H1 (cell line): ENCODE measurements around the gene RFPL1. TPM values are rescaled to one million over a fixed set of nuclear protein-coding genes. Genes with fewer than 3 reads are reported as not detected.

Source experiments
- CTCF ChIA-PET: fragments of 300-600 bp; sonication (Branson Sonifier 250); formaldehyde crosslinking; loops from one replicate; lab custom pipeline; 2021; ENCODE audit not compliant: partially characterized antibody; lab: Charles Lee
- POLR2A ChIA-PET: fragments of 300-600 bp; sonication (Branson Sonifier 250); formaldehyde crosslinking; loops from one replicate; lab custom pipeline; 2021; ENCODE audit warnings: inconsistent platforms; ENCODE audit not compliant: partially characterized antibody; lab: Charles Lee
- DNase-seq, 2 experiments: peaks; one replicate each; pipeline versions ENCODE4 v3.0.0 to v3.0.0-alpha.2; 2010 to 2022; ENCODE audit warnings: low spot score in 2 of 2, low read depth in 1 of 2, mixed read lengths in 1 of 2
- FAIRE-seq: peaks from 2 replicates; lab custom pipeline; 2011; peaks lifted over from hg19 to GRCh38; lab: Jason Lieb, UNC
- H2AFZ ChIP-seq: 2 replicates; pipeline ENCODE4 v1.8.1; 2012; ENCODE audit warnings: low read length, inconsistent platforms
- H2AK5ac ChIP-seq: 2 replicates; pipeline ENCODE4 v1.6.1; 2013; ENCODE audit warnings: low read depth, low read length
- H2BK120ac ChIP-seq: replicated peaks from 2 replicates; pipeline ENCODE3; 2013; ENCODE audit warnings: low read depth, low read length, inconsistent platforms
- H2BK12ac ChIP-seq: 2 replicates; pipeline ENCODE4 v1.6.1; 2013; ENCODE audit warnings: low read depth, low read length
- H2BK15ac ChIP-seq: 2 replicates; pipeline ENCODE4 v1.6.1; 2013; ENCODE audit warnings: low read length
- H2BK20ac ChIP-seq: 2 replicates; pipeline ENCODE4 v1.6.1; 2013; ENCODE audit warnings: low read length
- H2BK5ac ChIP-seq: 2 replicates; pipeline ENCODE4 v1.6.1; 2013; ENCODE audit warnings: low read depth, low read length
- H3K14ac ChIP-seq: 2 replicates; pipeline ENCODE4 v1.6.1; 2013; ENCODE audit warnings: inconsistent platforms; ENCODE audit not compliant: insufficient read length
- H3K18ac ChIP-seq: 2 replicates; pipeline ENCODE4 v1.6.1; 2013; ENCODE audit warnings: low read length; ENCODE audit errors: extremely low read depth
- H3K23ac ChIP-seq: 2 replicates; pipeline ENCODE4 v1.6.1; 2013; ENCODE audit warnings: inconsistent platforms; ENCODE audit not compliant: insufficient read length
- H3K23me2 ChIP-seq: 2 replicates; pipeline ENCODE4 v1.6.1; 2013; ENCODE audit warnings: low read depth, low read length
- H3K27ac ChIP-seq: 2 replicates; pipeline ENCODE4 v1.6.1; 2011; ENCODE audit warnings: low read depth, low read length, inconsistent platforms
- H3K27me3 ChIP-seq, 4 experiments: replicated peaks in 1 of 4; 1 replicate in 1 of 4; 2 replicates in 3 of 4; pipeline versions ENCODE4 v1.6.1 to v1.8.1; 2011 to 2013; ENCODE audit warnings: low read length in 3 of 4, mild to moderate bottlenecking in 3 of 4, inconsistent platforms in 2 of 4, mixed read lengths in 2 of 4, moderate library complexity in 1 of 4; ENCODE audit not compliant: control insufficient read depth in 3 of 4, insufficient read depth in 3 of 4; ENCODE audit errors: extremely low read depth in 1 of 4
- H3K36me3 ChIP-seq, 4 experiments: 2 replicates each; pipeline versions ENCODE4 v1.6.1 to v1.8.1; 2011 to 2013; ENCODE audit warnings: mild to moderate bottlenecking in 4 of 4, low read length in 3 of 4, moderate library complexity in 2 of 4, control low read depth in 1 of 4, inconsistent platforms in 1 of 4; ENCODE audit not compliant: insufficient read depth in 4 of 4, control insufficient read depth in 2 of 4
- H3K4ac ChIP-seq: replicated peaks from 2 replicates; pipeline ENCODE3; 2013; ENCODE audit warnings: low read length, low read depth, mixed read lengths, inconsistent platforms; ENCODE audit not compliant: insufficient read length
- H3K4me1 ChIP-seq, 4 experiments: replicated peaks in 1 of 4; 1 replicate in 1 of 4; 2 replicates in 3 of 4; pipeline versions ENCODE4 v1.6.1 to v1.8.1; 2011 to 2013; ENCODE audit warnings: low read length in 3 of 4, inconsistent platforms in 2 of 4, mixed read lengths in 1 of 4; ENCODE audit not compliant: insufficient read depth in 4 of 4, control insufficient read depth in 3 of 4
- H3K4me2 ChIP-seq, 2 experiments: 2 replicates each; pipeline versions ENCODE4 v1.6.1 to v1.8.1; 2011 to 2013; ENCODE audit warnings: low read depth in 2 of 2, low read length in 2 of 2, control low read depth in 1 of 2, inconsistent platforms in 1 of 2, mild to moderate bottlenecking in 1 of 2; ENCODE audit not compliant: insufficient read depth in 1 of 2
- H3K4me3 ChIP-seq, 4 experiments: fragments of 200-600, 300-600 bp in 1 of 4; sonication (generic), shearing (Covaris generic), sonication (Bioruptor Twin) in 1 of 4; 2 replicates each; pipeline versions ENCODE4 v1.5.1 to v1.8.1; 2011 to 2016; ENCODE audit warnings: low read length in 4 of 4, low read depth in 3 of 4, control low read depth in 2 of 4, inconsistent platforms in 2 of 4, mild to moderate bottlenecking in 2 of 4, mixed read lengths in 1 of 4, moderate library complexity in 1 of 4; ENCODE audit not compliant: insufficient read depth in 2 of 4; ENCODE audit errors: extremely low read depth in 1 of 4
- H3K56ac ChIP-seq: replicated peaks from 2 replicates; pipeline ENCODE3; 2013; ENCODE audit warnings: low read depth, mild to moderate bottlenecking, mixed read lengths, low read length, inconsistent platforms; ENCODE audit not compliant: insufficient read length
- H3K79me1 ChIP-seq: 2 replicates; pipeline ENCODE4 v1.6.1; 2013; ENCODE audit warnings: low read depth, low read length, control low read depth
- H3K79me2 ChIP-seq, 2 experiments: 2 replicates each; pipeline versions ENCODE4 v1.6.1 to v1.8.1; 2012 to 2013; ENCODE audit warnings: low read length in 2 of 2, mild to moderate bottlenecking in 2 of 2, inconsistent platforms in 1 of 2; ENCODE audit not compliant: insufficient read depth in 2 of 2, control insufficient read depth in 1 of 2
- H3K9ac ChIP-seq, 4 experiments: replicated peaks in 1 of 4; 1 replicate in 1 of 4; 2 replicates in 3 of 4; pipeline versions ENCODE4 v1.6.1 to v1.8.1; 2011 to 2013; ENCODE audit warnings: low read depth in 3 of 4, low read length in 3 of 4, control low read depth in 2 of 4, mild to moderate bottlenecking in 2 of 4, moderate library complexity in 2 of 4, inconsistent platforms in 1 of 4; ENCODE audit errors: extremely low read depth in 1 of 4
- H3K9me3 ChIP-seq, 2 experiments: 2 replicates each; pipeline versions ENCODE4 v1.6.1 to v1.8.1; 2012 to 2013; ENCODE audit warnings: mild to moderate bottlenecking in 2 of 2, moderate library complexity in 2 of 2, control low read depth in 1 of 2, inconsistent platforms in 1 of 2, low read depth in 1 of 2, low read length in 1 of 2, mixed read lengths in 1 of 2; ENCODE audit not compliant: insufficient read depth in 2 of 2
- H4K20me1 ChIP-seq, 2 experiments: replicated peaks in 1 of 2; 2 replicates each; pipeline versions ENCODE3 to v1.8.1; 2011 to 2013; ENCODE audit warnings: inconsistent platforms in 2 of 2, low read length in 2 of 2, mild to moderate bottlenecking in 1 of 2; ENCODE audit not compliant: insufficient read depth in 2 of 2, control insufficient read depth in 1 of 2
- H4K5ac ChIP-seq: 2 replicates; pipeline ENCODE4 v1.6.1; 2013; ENCODE audit warnings: low read length, low read depth, mixed read lengths, inconsistent platforms; ENCODE audit not compliant: insufficient read length
- H4K8ac ChIP-seq: 2 replicates; pipeline ENCODE4 v1.8.0; 2013; ENCODE audit warnings: mild to moderate bottlenecking, moderate library complexity, low read length, inconsistent platforms; ENCODE audit not compliant: insufficient read depth; ENCODE audit errors: extremely low read depth
- H4K91ac ChIP-seq: replicated peaks from 2 replicates; pipeline ENCODE3; 2013; ENCODE audit warnings: low read length, mixed read lengths, inconsistent platforms; ENCODE audit not compliant: insufficient read length
- ATF2 ChIP-seq: IDR thresholded peaks from 2 replicates; pipeline ENCODE4 v1.6.1; 2012; ENCODE audit warnings: low read length, inconsistent platforms
- BRCA1 ChIP-seq: IDR thresholded peaks from 2 replicates; pipeline ENCODE4 v1.6.1; 2012; ENCODE audit warnings: low read depth, low read length, improper control_type of control experiment
- EGR1 ChIP-seq: IDR thresholded peaks from 2 replicates; pipeline ENCODE4 v1.6.1; 2011; ENCODE audit warnings: low read depth, low read length, borderline replicate concordance
- EP300 ChIP-seq, 2 experiments: IDR thresholded peaks; 1 replicate in 1 of 2; 2 replicates in 1 of 2; pipeline ENCODE4 v1.6.1; 2011 to 2012; ENCODE audit warnings: low read depth in 2 of 2, low read length in 2 of 2, mild to moderate bottlenecking in 2 of 2, borderline replicate concordance in 1 of 2, inconsistent platforms in 1 of 2, moderate library complexity in 1 of 2
- HDAC2 ChIP-seq, 2 experiments: fragments of 300-600 bp in 1 of 2; sonication (generic) in 1 of 2; IDR thresholded peaks; 2 replicates each; pipeline ENCODE4 v1.6.1; 2011 to 2012; ENCODE audit warnings: low read depth in 2 of 2, low read length in 2 of 2, mild to moderate bottlenecking in 2 of 2, moderate library complexity in 2 of 2, borderline replicate concordance in 1 of 2, inconsistent platforms in 1 of 2
- JUND ChIP-seq: IDR thresholded peaks from 2 replicates; pipeline ENCODE4 v1.6.1; 2011; ENCODE audit warnings: mild to moderate bottlenecking, improper control_type of control experiment, low read length
- POLR2AphosphoS5 ChIP-seq: IDR thresholded peaks from 2 replicates; pipeline ENCODE4 v1.6.1; 2011; ENCODE audit warnings: low read depth, low read length
- RNF2 ChIP-seq: fragments of 200-900, 300-1000 bp; sonication (generic); IDR thresholded peaks from 2 replicates; pipeline ENCODE4 v1.7.1; 2016; ENCODE audit warnings: borderline replicate concordance, low read depth, mild to moderate bottlenecking, antibody characterized with exemption, low read length; ENCODE audit not compliant: poor library complexity, severe bottlenecking; ENCODE audit errors: missing control alignments
- RXRA ChIP-seq: IDR thresholded peaks from 2 replicates; pipeline ENCODE4 v1.6.1; 2011; ENCODE audit warnings: low read depth, mild to moderate bottlenecking, low read length, moderate library complexity; ENCODE audit not compliant: insufficient read depth
- SP1 ChIP-seq: IDR thresholded peaks from 2 replicates; pipeline ENCODE4 v1.6.1; 2011; ENCODE audit warnings: low read depth, low read length
- WGBS, 2 experiments: shearing (Covaris generic) in 1 of 2; methylation state at CpG; one replicate each; pipeline versions ENCODE4 v1.1.6 to v1.1.7; 2013 to 2015; ENCODE audit warnings: low lambda C conversion rate in 2 of 2, mixed read lengths in 2 of 2, inconsistent platforms in 1 of 2, low coverage in 1 of 2, missing lambda C conversion rate in 1 of 2; ENCODE audit not compliant: insufficient replicate concordance in 2 of 2, insufficient coverage in 1 of 2, insufficient read length in 1 of 2; ENCODE audit errors: extremely low coverage in 1 of 2, missing lambda C conversion rate in 1 of 2; 5-methylcytosine and 5-hydroxymethylcytosine counted together
- polyA plus RNA-seq, 7 experiments: library from polyadenylated mRNA; depleted of rRNA in 3 of 7; stranded (reverse) in 5 of 7; unstranded in 2 of 7; fragments of >200 nt in 5 of 7; fragments of 200-250 nt in 2 of 7; gene quantifications; 1 replicate in 5 of 7; 2 replicates in 1 of 7; 4 replicates in 1 of 7; pipeline versions ENCODE4 v1.2.1 to v1.2.3, GENCODE V29; 2011 to 2013; ENCODE audit warnings: missing spikeins in 2 of 7, mixed read lengths in 2 of 7
- total RNA-seq: library from RNA; stranded (reverse); fragmentation: NEBNext Ultra II Directional; extraction: Animal tissue kit (Norgen Biotek cat#: 25700); gene quantifications from 2 replicates; pipeline ENCODE4 v1.2.1, GENCODE V29; 2021

The RFPL1 gene
- total and polyA plus RNA-seq, 2 of the 8 experiments (the other 6 are each of a cell fraction or from before 2014, with no cell fraction given): not detected

- FAIRE-seq (no peak), DNase-seq (no peak)
- H3K9ac ChIP-seq: no peak overlapping the region
- POLR2A ChIA-PET: no interaction called here
- H3K23me2 ChIP-seq: no peaks in the 10 kb centered on the region
- TF ChIP-seq HDAC2 (IDR thresholded peaks at IDR 0.05; ENCODE audit: borderline replicate concordance in 1 of 2, low read depth in 2 of 2, low read length in 2 of 2): no peak
- TF ChIP-seq JUND: no peak
- TF ChIP-seq EGR1: no peak
- no peak for TF ChIP-seq BRCA1
- no peak for TF ChIP-seq RXRA
- TF ChIP-seq EP300 (IDR thresholded peaks at IDR 0.05; ENCODE audit: borderline replicate concordance in 1 of 2, low read depth in 2 of 2, low read length in 2 of 2): no peak
- TF ChIP-seq RNF2: no peak
- no peak for TF ChIP-seq ATF2
- no peak for TF ChIP-seq POLR2AphosphoS5
- TF ChIP-seq SP1: no peak
- H2BK15ac ChIP-seq: no peak overlapping the region
- H3K27ac ChIP-seq: no peak overlapping the region
- H3K27me3 ChIP-seq: no peaks in the 10 kb centered on the region
- no peaks in the 10 kb centered on the region for H3K79me2 ChIP-seq
- CTCF ChIA-PET: interaction anchor here (0.9 to 3.1 kb wide), 2 partner anchors 19 to 95 kb away, joined by 3 to 11 read pairs; no protein-coding TSS in a partner anchor
- H3K56ac ChIP-seq: no peak overlapping the region
- H3K4me3 ChIP-seq: no peak overlapping the region
- no peak overlapping the region for H4K5ac ChIP-seq
- 0 out of 4 replicates have a peak, but pooled peaks cover 0 to 3% of the 10 kb centered on the region in 2 experiments for H3K9me3 ChIP-seq
- H3K4me1 ChIP-seq: no peaks in the 10 kb centered on the region
- H3K79me1 ChIP-seq: no peaks in the 10 kb centered on the region
- no peak overlapping the region for H2AK5ac ChIP-seq
- H4K20me1 ChIP-seq: no peaks in the 10 kb centered on the region
- no peak overlapping the region for H4K91ac ChIP-seq
- no peak overlapping the region for H4K8ac ChIP-seq
- peaks cover 0 to 8% (median 0%) of the 10 kb centered on the region in 4 experiments; a peak in 2 of 8 replicates for H3K36me3 ChIP-seq
- H3K4ac ChIP-seq: no peak overlapping the region
- WGBS, 2 experiments: 95% methylated on average over 6 of the region's 6 CpGs; no CpG with 5 or more reads in 1 of the 2 experiments
- no peak overlapping the region for H3K14ac ChIP-seq
- H3K4me2 ChIP-seq: no peak overlapping the region
- H3K23ac ChIP-seq: no peak overlapping the region
- H3K18ac ChIP-seq: no peak overlapping the region
- no peak overlapping the region for H2BK5ac ChIP-seq
- no peak overlapping the region for H2BK12ac ChIP-seq
- no peak overlapping the region for H2AFZ ChIP-seq
- no peak overlapping the region for H2BK120ac ChIP-seq
- no peak overlapping the region for H2BK20ac ChIP-seq
These were observed 52.6 kb downstream of the RFPL1 start for GRCh38 chr22:29491012-29491411.
